HG03460 (cell line): ENCODE data around the gene SNCA.

Source experiments
- ATAC-seq: cut with Tn5 transposase; IDR thresholded peaks from one replicate; pipeline ENCODE4 v1.9.1; 2021; ENCODE audit not compliant: unreplicated experiment

The SNCA gene

GRCh38 chr4:89814362-89814761, 22.6 kb downstream of the SNCA start:
- no peak for ATAC-seq

GRCh38 chr4:89813197-89813596, 23.8 kb downstream of the SNCA start:
- ATAC-seq = no peak

- ATAC-seq = no peak
These were observed 29.4 kb downstream of the SNCA start for GRCh38 chr4:89807441-89808140.

- no peak for ATAC-seq
These were observed 31.7 kb downstream of the SNCA start for GRCh38 chr4:89805297-89805696.

- ATAC-seq = no peak
These were observed 33.0 kb downstream of the SNCA start for GRCh38 chr4:89803915-89804314.

- ATAC-seq = no peak
These were observed 33.9 kb downstream of the SNCA start for GRCh38 chr4:89803036-89803435.

- ATAC-seq = no peak
These were observed 36.3 kb downstream of the SNCA start for GRCh38 chr4:89800527-89801103.

GRCh38 chr4:89800012-89800516, 36.9 kb downstream of the SNCA start:
- ATAC-seq = no peak

- no peak for ATAC-seq
These were observed 37.9 kb downstream of the SNCA start for GRCh38 chr4:89799071-89799470.

GRCh38 chr4:89797117-89797516, 39.8 kb downstream of the SNCA start:
- ATAC-seq = no peak

- ATAC-seq = no peak
These were observed 48.5 kb downstream of the SNCA start for GRCh38 chr4:89788206-89789072.

GRCh38 chr4:89784686-89785231, 52.2 kb downstream of the SNCA start:
- ATAC-seq = no peak

- ATAC-seq = no peak
These were observed 55.6 kb downstream of the SNCA start for GRCh38 chr4:89781321-89781720.

- no peak for ATAC-seq
These were observed 63.2 kb downstream of the SNCA start for GRCh38 chr4:89773805-89774204.

GRCh38 chr4:89769856-89770255, 67.1 kb downstream of the SNCA start:
- no peak for ATAC-seq

GRCh38 chr4:89767924-89768323, 69.0 kb downstream of the SNCA start:
- no peak for ATAC-seq

- ATAC-seq = no peak
These were observed 71.0 kb downstream of the SNCA start for GRCh38 chr4:89765966-89766365.

- ATAC-seq = no peak
These were observed 71.4 kb downstream of the SNCA start for GRCh38 chr4:89765528-89765927.

GRCh38 chr4:89762311-89762710, 74.7 kb downstream of the SNCA start:
- no peak for ATAC-seq

- no peak for ATAC-seq
These were observed 77.5 kb downstream of the SNCA start for GRCh38 chr4:89759426-89759825.

GRCh38 chr4:89757154-89757719, 79.7 kb downstream of the SNCA start:
- ATAC-seq = no peak
